T-cell (primary cell): ENCODE data around the gene SLC25A17. TPM values are rescaled to one million over a fixed set of nuclear protein-coding genes. Genes with fewer than 3 reads are reported as not detected.
"Not testable (repeated sequence)": the region's sequence is repeated elsewhere in the genome, so short reads cannot be mapped to it uniquely, and the experiment has no call there.

Experiments used
- ATAC-seq, 4 experiments: fragments of 200-7000 bp in 3 of 4; fragments of 150-1000 bp in 1 of 4; cut with Tn5 transposase; replicated peaks in 1 of 4; 1 replicate in 3 of 4; 2 replicates in 1 of 4; pipeline ENCODE4 v1.10.0; 2021; ENCODE audit warnings: moderate library complexity in 3 of 4, mild to moderate bottlenecking in 2 of 4, moderate number of reproducible peaks in 1 of 4
- CTCF ChIA-PET, 2 donors: fragments of 300-600 bp; sonication (Branson Sonifier 250); formaldehyde crosslinking; loops; one replicate each; lab custom pipeline; 2022; ENCODE audit warnings: antibody characterized with exemption in 2 of 2; lab: Charles Lee
- POLR2A ChIA-PET, 2 donors: fragments of 300-600 bp; sonication (Branson Sonifier 250); formaldehyde crosslinking; loops; one replicate each; lab custom pipeline; 2022; ENCODE audit warnings: antibody characterized with exemption in 2 of 2; lab: Charles Lee
- DNase-seq, 35 experiments: peaks; one replicate each; pipeline versions ENCODE4 v3.0.0 to v3.0.0-alpha.2; 2013 to 2023
- H3K27ac ChIP-seq: one replicate; pipeline ENCODE4 v1.5.1; 2013; ENCODE audit warnings: low read length
- H3K27me3 ChIP-seq, 2 experiments: replicated peaks in 1 of 2; 1 replicate in 1 of 2; 2 replicates in 1 of 2; pipeline versions ENCODE4 v1.6.1 to v1.7.0; 2013; ENCODE audit warnings: low read length in 1 of 2, mixed read lengths in 1 of 2; ENCODE audit not compliant: control insufficient read depth in 2 of 2, insufficient read depth in 2 of 2; ENCODE audit errors: extremely low read depth in 1 of 2
- H3K36me3 ChIP-seq, 2 donors: 1 replicate in 1 of 2; 2 replicates in 1 of 2; pipeline versions ENCODE4 v1.6.1 to v1.7.0; 2013; ENCODE audit warnings: low read length in 1 of 2; ENCODE audit not compliant: control insufficient read depth in 2 of 2, insufficient read depth in 1 of 2; ENCODE audit errors: extremely low read depth in 1 of 2
- H3K4me1 ChIP-seq, 2 experiments: 1 replicate in 1 of 2; 2 replicates in 1 of 2; pipeline versions ENCODE4 v1.6.1 to v1.7.0; 2013; ENCODE audit warnings: low read length in 2 of 2, mixed read lengths in 1 of 2; ENCODE audit not compliant: insufficient read depth in 2 of 2, control insufficient read depth in 1 of 2; ENCODE audit errors: extremely low read depth in 1 of 2
- H3K4me3 ChIP-seq, 2 donors: 1 replicate in 1 of 2; 2 replicates in 1 of 2; pipeline versions ENCODE4 v1.5.1 to v1.7.0; 2013; ENCODE audit warnings: mild to moderate bottlenecking in 2 of 2, low read length in 1 of 2, moderate library complexity in 1 of 2; ENCODE audit not compliant: control insufficient read depth in 1 of 2; ENCODE audit errors: extremely low read depth in 1 of 2
- H3K9me3 ChIP-seq: 2 replicates; pipeline ENCODE4 v1.7.0; 2013
- H3K27ac Mint-ChIP-seq, 2 donors: one replicate each; pipeline ENCODE4 v1.8.0; 2020 to 2021; ENCODE audit warnings: mild to moderate bottlenecking in 2 of 2, mixed read lengths in 2 of 2
- H3K27me3 Mint-ChIP-seq, 2 donors: one replicate each; pipeline ENCODE4 v1.8.0; 2021 to 2022; ENCODE audit warnings: mixed read lengths in 2 of 2
- H3K36me3 Mint-ChIP-seq: one replicate; pipeline ENCODE4 v1.8.0; 2021; ENCODE audit warnings: mixed read lengths
- H3K4me1 Mint-ChIP-seq, 3 donors: one replicate each; pipeline ENCODE4 v1.8.0; 2020 to 2022; ENCODE audit warnings: mixed read lengths in 3 of 3, mild to moderate bottlenecking in 1 of 3
- H3K4me3 Mint-ChIP-seq, 3 donors: one replicate each; pipeline ENCODE4 v1.8.0; 2020 to 2022; ENCODE audit warnings: mild to moderate bottlenecking in 3 of 3, mixed read lengths in 3 of 3, moderate library complexity in 3 of 3
- H3K9me3 Mint-ChIP-seq, 3 donors: one replicate each; pipeline ENCODE4 v1.8.0; 2020 to 2022; ENCODE audit warnings: mixed read lengths in 3 of 3
- WGBS: methylation state at CpG from one replicate; pipeline ENCODE4 v1.1.5; 2013; ENCODE audit warnings: missing lambda C conversion rate; ENCODE audit not compliant: insufficient coverage; 5-methylcytosine and 5-hydroxymethylcytosine counted together
- total RNA-seq, 35 experiments: library from RNA in 6 of 35; stranded (reverse) in 6 of 35; fragments of 120-200 nt in 1 of 35; gene quantifications; one replicate each; pipeline versions ENCODE4 v1.2.1 to v1.2.4 and lab custom pipeline; 2013 to 2026

The SLC25A17 gene, protein sequence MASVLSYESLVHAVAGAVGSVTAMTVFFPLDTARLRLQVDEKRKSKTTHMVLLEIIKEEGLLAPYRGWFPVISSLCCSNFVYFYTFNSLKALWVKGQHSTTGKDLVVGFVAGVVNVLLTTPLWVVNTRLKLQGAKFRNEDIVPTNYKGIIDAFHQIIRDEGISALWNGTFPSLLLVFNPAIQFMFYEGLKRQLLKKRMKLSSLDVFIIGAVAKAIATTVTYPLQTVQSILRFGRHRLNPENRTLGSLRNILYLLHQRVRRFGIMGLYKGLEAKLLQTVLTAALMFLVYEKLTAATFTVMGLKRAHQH
- total RNA-seq = 10 to 100 TPM in 4 of 5 donors, 1 to 10 TPM in 1; 8.9 to 14.2 (median 12.7) TPM
- 15.7 TPM for total RNA-seq (2013)
- 7.1 to 41.3 (median 15.1) reads per million in 29 experiments for total RNA-seq (lab: John Stamatoyannopoulos, UW)

DNA sequence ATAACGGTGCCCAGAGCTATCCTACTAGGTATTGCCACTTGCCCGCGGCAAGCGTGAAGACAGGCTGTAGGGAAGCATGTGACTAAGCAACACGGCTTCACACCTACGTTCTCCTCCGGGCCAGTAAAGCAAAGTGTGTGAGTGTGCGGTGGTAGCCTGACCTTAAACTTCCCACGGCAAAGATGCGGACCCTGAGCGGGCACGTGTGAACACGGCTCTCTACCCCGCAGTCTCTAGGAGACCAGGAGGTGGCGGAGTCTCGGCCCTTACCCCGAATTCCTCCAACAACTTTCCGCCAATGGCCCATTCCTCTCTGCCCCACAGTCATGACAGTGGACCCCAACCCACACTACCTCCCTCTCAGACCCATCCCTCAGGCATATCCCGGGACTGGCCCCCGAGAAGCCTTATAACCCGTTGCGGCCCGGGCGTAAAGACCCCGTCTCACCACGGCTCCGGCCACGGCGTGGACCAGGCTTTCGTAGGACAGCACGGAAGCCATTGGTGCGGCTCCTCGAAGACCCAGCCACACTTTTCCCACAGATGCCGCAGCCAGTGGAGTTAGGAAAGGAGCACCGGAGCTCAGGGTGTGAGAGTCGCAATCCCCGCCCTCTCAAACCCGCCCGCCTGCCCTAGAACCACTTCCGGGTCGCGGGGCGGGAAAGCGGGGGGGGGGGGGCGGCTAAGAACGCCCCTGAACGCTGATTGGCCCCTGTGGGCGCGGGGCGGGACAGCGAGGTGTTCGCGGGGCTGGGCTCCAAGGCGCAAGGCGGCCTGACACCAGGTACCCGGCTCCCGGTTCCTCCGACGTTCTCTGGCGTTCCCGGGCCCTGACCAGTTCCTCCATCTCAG lies at the start of gene SLC25A17:
TSS of gene SLC25A17 (minus strand) at position 600 of the 852 bp plus-strand sequence. CDS start at position 502, 98 bp downstream.
- Histone ChIP-seq H3K4me3 (peak within 1 kb of the TSS; percentile 79 to 84), H3K27ac (peak within 1 kb of the TSS; percentile 32), H3K36me3 (peaks cover 3 to 5% of the 10 kb centered on the region in 2 donors), H3K4me1 (peaks cover 11 to 23% of the 10 kb centered on the region in 2 experiments), H3K27me3 (no peaks in the 10 kb centered on the region), H3K9me3 (no peaks in the 10 kb centered on the region)
- H3K4me3 Mint-ChIP-seq = peak within 1 kb of the TSS; percentile 70 to 97 (median 94)
- H3K27me3 Mint-ChIP-seq = no peaks in the 10 kb centered on the region
- ATAC-seq (peak; percentile 92 to 97 (median 94)), DNase-seq (peak; percentile 73 to 92 (median 85))
- WGBS = under 1% methylated on average over 36 of the region's 61 CpGs
- CTCF ChIA-PET = interaction anchor here (0.6 to 0.7 kb wide), 8 partner anchors 36 to 1317 kb away, joined by 3 to 4 read pairs (median 3); partner anchors contain the start of genes MIEF1 (in 1 of the 2) and PHF5A (in 1 of the 2)
- H3K27ac Mint-ChIP-seq = peak within 1 kb of the TSS; percentile 80 to 90
- H3K9me3 Mint-ChIP-seq = no peaks in the 10 kb centered on the region
- H3K36me3 Mint-ChIP-seq = peaks cover 20% of the 10 kb centered on the region
- POLR2A ChIA-PET = interaction anchor here in 1 of 2 donors (0.6 to 1.2 kb wide), 3 partner anchors 38 to 697 kb away, joined by 3 to 7 read pairs (median 3); partner anchors contain the start of genes ST13 and XPNPEP3
- peaks cover 33 to 39% (median 39%) of the 10 kb centered on the region in 3 donors for H3K4me1 Mint-ChIP-seq

DNA sequence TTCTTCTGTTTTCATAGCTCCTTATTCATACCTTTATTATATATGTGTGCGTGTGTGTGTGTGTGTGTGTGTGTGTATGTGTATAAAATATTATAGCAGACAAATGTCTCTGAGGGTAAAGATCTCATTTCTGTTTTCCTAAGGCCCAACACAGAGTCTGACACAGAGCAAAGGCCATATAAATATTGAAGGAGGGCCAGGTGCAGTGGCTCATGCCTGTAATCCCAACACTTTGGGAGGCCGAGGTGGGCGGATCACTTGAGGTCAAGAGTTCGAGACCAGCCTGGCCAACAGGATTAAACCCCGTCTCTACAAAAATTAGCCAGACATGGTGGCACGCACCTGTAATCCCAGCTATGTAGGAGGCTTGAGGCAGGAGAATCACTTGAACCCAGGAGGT lies 49.2 kb upstream of the SLC25A17 start:
- H3K4me3 Mint-ChIP-seq, H3K9me3 Mint-ChIP-seq, POLR2A ChIA-PET, H3K27me3 ChIP-seq, H3K4me3 ChIP-seq, H3K27me3 Mint-ChIP-seq, ATAC-seq, H3K27ac Mint-ChIP-seq, H3K4me1 ChIP-seq, DNase-seq, H3K9me3 ChIP-seq, H3K27ac ChIP-seq: not testable (repeated sequence)
- CTCF ChIA-PET = interaction anchor here (0.5 to 0.7 kb wide), 2 partner anchors 607 to 1605 kb away, joined by 3 to 5 read pairs; no protein-coding TSS in a partner anchor
- peaks cover 17 to 26% (median 21%) of the 10 kb centered on the region in 3 donors for H3K4me1 Mint-ChIP-seq
- H3K36me3 ChIP-seq = peaks cover 4 to 13% of the 10 kb centered on the region in 2 donors
- H3K36me3 Mint-ChIP-seq = peaks cover 12% of the 10 kb centered on the region
- WGBS = 94% methylated on average over 2 of the region's 6 CpGs

DNA sequence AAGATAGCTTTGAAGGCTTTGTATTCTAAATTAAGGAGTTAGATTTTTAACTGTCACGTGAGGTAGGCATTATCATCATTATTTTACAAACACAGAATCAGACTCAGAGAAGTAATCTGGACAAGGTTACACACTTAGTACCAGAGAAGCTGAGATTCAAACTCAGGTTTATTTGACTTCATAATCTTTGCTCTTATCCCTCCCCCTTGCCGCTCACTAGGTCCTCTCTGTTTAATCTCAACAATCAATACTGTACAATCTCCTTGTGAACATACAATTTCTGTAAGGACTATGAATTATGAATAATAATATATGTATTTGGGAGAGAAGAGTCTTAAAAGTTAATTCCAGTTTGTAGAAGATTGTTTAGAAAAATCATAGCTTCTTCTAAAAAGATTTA lies 48.0 kb upstream of the SLC25A17 start:
- Mint-ChIP-seq H3K4me1 (peaks cover 19 to 37% (median 24%) of the 10 kb centered on the region in 3 donors), H3K9me3 (no peaks in the 10 kb centered on the region), H3K27ac (no peak overlapping the region), H3K4me3 (no peak overlapping the region), H3K36me3 (peaks cover 11% of the 10 kb centered on the region), H3K27me3 (no peaks in the 10 kb centered on the region)
- ChIA-PET CTCF (no interaction called here), POLR2A (interaction anchor here in 1 of 2 donors (0.5 to 0.8 kb wide), 4 partner anchors 9 to 1339 kb away, joined by 3 to 7 read pairs (median 3); no protein-coding TSS in a partner anchor)
- no peak overlapping the region for H3K4me3 ChIP-seq
- H3K4me1 ChIP-seq = peaks cover 0 to 5% of the 10 kb centered on the region in 2 experiments
- no peak for ATAC-seq
- no peaks in the 10 kb centered on the region for H3K9me3 ChIP-seq
- WGBS = no CpG with 5 or more reads among the region's 2 CpGs
- DNase-seq = no peak
- H3K27me3 ChIP-seq = no peaks in the 10 kb centered on the region
- no peak overlapping the region for H3K27ac ChIP-seq
- H3K36me3 ChIP-seq = peaks cover 0 to 14% of the 10 kb centered on the region in 2 donors

DNA sequence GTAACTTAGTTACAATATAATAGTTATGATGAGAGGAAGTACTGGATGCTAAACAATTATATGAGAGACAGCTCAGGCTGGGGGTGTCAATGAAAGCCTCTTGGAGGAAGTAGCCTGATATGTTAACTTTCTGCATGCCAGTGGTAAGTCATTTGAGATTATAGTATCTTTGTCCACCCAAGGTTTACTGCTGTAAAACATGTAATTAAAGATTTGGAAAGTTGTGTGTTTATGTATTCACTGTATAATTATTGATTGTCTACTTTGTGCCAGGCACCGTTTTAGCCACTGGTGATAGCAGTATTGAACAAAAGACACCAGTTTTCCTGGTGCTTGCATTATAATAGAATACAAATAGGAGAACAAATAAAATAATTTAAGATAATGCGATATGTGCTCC lies 43.4 kb upstream of the SLC25A17 start:
- no peaks in the 10 kb centered on the region for H3K9me3 Mint-ChIP-seq
- no peak overlapping the region for H3K4me3 Mint-ChIP-seq
- H3K36me3 ChIP-seq = peaks cover 3 to 8% of the 10 kb centered on the region in 2 donors
- CTCF ChIA-PET = interaction anchor here in 1 of 2 donors (0.6 kb wide), 1 partner anchor 756 kb away, joined by 3 read pairs; no protein-coding TSS in a partner anchor
- no peaks in the 10 kb centered on the region for H3K27me3 ChIP-seq
- no peak overlapping the region for H3K4me3 ChIP-seq
- WGBS = 80% methylated on average over 1 of the region's 2 CpGs
- H3K27ac ChIP-seq = no peak overlapping the region
- ATAC-seq (no peak), DNase-seq (no peak)
- H3K27ac Mint-ChIP-seq = no peak overlapping the region
- H3K4me1 ChIP-seq = peaks cover 5 to 10% of the 10 kb centered on the region in 2 experiments
- H3K9me3 ChIP-seq = no peaks in the 10 kb centered on the region
- peaks cover 33 to 65% (median 40%) of the 10 kb centered on the region in 3 donors for H3K4me1 Mint-ChIP-seq
- POLR2A ChIA-PET = no interaction called here
- H3K27me3 Mint-ChIP-seq = no peaks in the 10 kb centered on the region
- H3K36me3 Mint-ChIP-seq = peaks cover 7% of the 10 kb centered on the region

DNA sequence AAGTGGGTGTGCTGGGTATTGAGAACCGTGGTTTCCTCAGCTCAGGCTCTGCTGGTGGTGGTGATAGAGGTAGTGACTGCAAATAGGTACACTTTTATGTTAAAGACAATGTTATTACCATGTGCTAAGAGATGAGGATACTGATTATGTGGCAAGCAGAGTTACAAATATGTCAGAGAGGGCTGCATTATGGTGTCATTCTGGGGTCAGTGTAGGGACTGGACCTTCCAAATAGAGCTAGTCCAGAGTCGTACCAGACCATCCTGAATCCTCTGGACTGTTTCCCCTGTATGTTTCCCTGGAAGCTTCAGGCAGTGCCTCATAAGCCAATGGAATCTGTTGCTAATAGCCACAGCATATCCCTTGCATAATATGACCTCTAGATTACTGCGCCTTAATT lies 42.9 kb upstream of the SLC25A17 start, which contains the start of gene DNAJB7:
TSS of gene DNAJB7 (minus strand) at position 101 of the 400 bp plus-strand sequence. CDS start 119 bp downstream, outside the sequence.
- H3K27ac Mint-ChIP-seq = peak within 1 kb of the TSS in 1 of 2 donors; percentile 23
- Histone ChIP-seq H3K4me1 (peaks cover 8 to 13% of the 10 kb centered on the region in 2 experiments), H3K27ac (no peak within 1 kb of the TSS), H3K9me3 (no peaks in the 10 kb centered on the region), H3K36me3 (peaks cover 3 to 8% of the 10 kb centered on the region in 2 donors), H3K27me3 (no peaks in the 10 kb centered on the region), H3K4me3 (no peak within 1 kb of the TSS)
- ATAC-seq (no peak), DNase-seq (no peak)
- peaks cover 7% of the 10 kb centered on the region for H3K36me3 Mint-ChIP-seq
- no peaks in the 10 kb centered on the region for H3K9me3 Mint-ChIP-seq
- no peaks in the 10 kb centered on the region for H3K27me3 Mint-ChIP-seq
- H3K4me3 Mint-ChIP-seq = no peak within 1 kb of the TSS
- ChIA-PET POLR2A (no interaction called here), CTCF (interaction anchor here in 1 of 2 donors (0.5 kb wide), 1 partner anchor 728 kb away, joined by 7 read pairs; no protein-coding TSS in a partner anchor)
- peaks cover 35 to 69% (median 44%) of the 10 kb centered on the region in 3 donors for H3K4me1 Mint-ChIP-seq
- 40% methylated on average over 1 of the region's 3 CpGs for WGBS
